Caco-2 (cell line): ENCODE measurements around the gene CDK17. TPM values are rescaled to one million over a fixed set of nuclear protein-coding genes. Genes with fewer than 3 reads are reported as not detected.

Experiments used
- BruUV-seq: library from RNA; stranded (reverse); fragments of 400-500 nt; replicated peaks from 2 replicates; lab custom pipeline; 2021; lab: Mats Ljungman, UMichigan
- CTCF ChIA-PET: fragments of 300-600 bp; sonication (Branson Sonifier 250); formaldehyde crosslinking; loops from one replicate; lab custom pipeline; 2022; ENCODE audit warnings: antibody characterized with exemption; lab: Charles Lee
- POLR2A ChIA-PET: fragments of 300-600 bp; sonication (Branson Sonifier 250); formaldehyde crosslinking; loops from one replicate; lab custom pipeline; 2022; ENCODE audit warnings: antibody characterized with exemption; lab: Charles Lee
- DNase-seq, 2 experiments: peaks; one replicate each; pipeline versions ENCODE4 v3.0.0 to v3.0.0-alpha.2; 2020 to 2022
- H3K27me3 ChIP-seq: replicated peaks from 2 replicates; pipeline ENCODE4 v1.6.0; 2011; ENCODE audit warnings: low read length; ENCODE audit not compliant: control insufficient read depth, insufficient read depth
- H3K36me3 ChIP-seq: 2 replicates; pipeline ENCODE4 v1.5.1; 2011; ENCODE audit warnings: low read length; ENCODE audit not compliant: control insufficient read depth, insufficient read depth
- H3K4me1 ChIP-seq: fragments of 250-450 bp; sonication (Bioruptor Pico); 2 replicates; pipeline ENCODE4 v1.5.1; 2020; ENCODE audit warnings: mild to moderate bottlenecking
- H3K4me3 ChIP-seq: 2 replicates; pipeline ENCODE4 v1.5.1; 2011; ENCODE audit warnings: low read depth, mild to moderate bottlenecking, control low read depth, low read length
- H3K9me3 ChIP-seq: fragments of 250-450 bp; sonication (Bioruptor Pico); 2 replicates; pipeline ENCODE4 v1.5.1; 2020; ENCODE audit warnings: mild to moderate bottlenecking, moderate library complexity
- H3K27ac Mint-ChIP-seq: one replicate; pipeline ENCODE4 v1.8.0; 2022; ENCODE audit warnings: mixed read lengths; ENCODE audit not compliant: unreplicated experiment
- H3K27me3 Mint-ChIP-seq: one replicate; pipeline ENCODE4 v1.8.0; 2022; ENCODE audit warnings: mixed read lengths; ENCODE audit not compliant: insufficient read depth, unreplicated experiment
- H3K36me3 Mint-ChIP-seq: one replicate; pipeline ENCODE4 v1.8.0; 2022; ENCODE audit warnings: mild to moderate bottlenecking, mixed read lengths; ENCODE audit not compliant: insufficient read depth, unreplicated experiment
- H3K4me1 Mint-ChIP-seq: one replicate; pipeline ENCODE4 v1.8.0; 2022; ENCODE audit warnings: low read depth, mixed read lengths; ENCODE audit not compliant: unreplicated experiment
- H3K4me3 Mint-ChIP-seq: one replicate; pipeline ENCODE4 v1.8.0; 2022; ENCODE audit warnings: mild to moderate bottlenecking, moderate library complexity, mixed read lengths; ENCODE audit not compliant: unreplicated experiment
- H3K9me3 Mint-ChIP-seq: one replicate; pipeline ENCODE4 v1.8.0; 2022; ENCODE audit warnings: mixed read lengths; ENCODE audit not compliant: unreplicated experiment
- CTCF ChIP-seq, 2 experiments: fragments of 200-600 bp in 1 of 2; IDR thresholded peaks; 1 replicate in 1 of 2; 2 replicates in 1 of 2; pipeline versions ENCODE4 v1.5.1 to v1.8.0; 2011 to 2022; ENCODE audit warnings: antibody characterized with exemption in 1 of 2, control low read depth in 1 of 2, inconsistent platforms in 1 of 2, low read depth in 1 of 2, low read length in 1 of 2, mild to moderate bottlenecking in 1 of 2, moderate library complexity in 1 of 2; ENCODE audit not compliant: insufficient read depth in 1 of 2, severe bottlenecking in 1 of 2, unreplicated experiment in 1 of 2
- intact Hi-C: fragments of 100-400 bp; cut with micrococcal nuclease; formaldehyde crosslinking; loops from one replicate; pipeline ENCODE4 v1.10.0; 2022; ENCODE audit not compliant: unreplicated experiment
- total RNA-seq: library from RNA; stranded (reverse); gene quantifications from 2 replicates; pipeline ENCODE4 v1.2.3, GENCODE V29; 2022

CDK17 gene
- total RNA-seq, 1 experiment from 2014 or later, result 11.7 TPM

- Histone ChIP-seq H3K4me1 (peaks cover 13% of the 10 kb centered on the region), H3K36me3 (no peaks in the 10 kb centered on the region), H3K9me3 (no peaks in the 10 kb centered on the region), H3K27me3 (no peaks in the 10 kb centered on the region), H3K4me3 (no peak overlapping the region)
- H3K27me3 Mint-ChIP-seq, result no peaks in the 10 kb centered on the region
- DNase-seq, result no peak
- H3K36me3 Mint-ChIP-seq, result no peaks in the 10 kb centered on the region
- POLR2A ChIA-PET, result no interaction called here
- no peak overlapping the region for H3K27ac Mint-ChIP-seq
- no peaks in the 10 kb centered on the region for H3K9me3 Mint-ChIP-seq
- intact Hi-C loops, result no loop called here
- no peak overlapping the region for H3K4me3 Mint-ChIP-seq
- H3K4me1 Mint-ChIP-seq, result no peaks in the 10 kb centered on the region
- BruUV-seq, result no TSS peak
- CTCF ChIA-PET, result no interaction called here
- no peak for TF ChIP-seq CTCF (IDR thresholded peaks at IDR 0.05; ENCODE audit: insufficient read depth in 1 of 2, low read depth in 1 of 2, low read length in 1 of 2, severe bottlenecking in 1 of 2, unreplicated experiment in 1 of 2)
These were observed 43.4 kb downstream of the CDK17 start for GRCh38 chr12:96356831-96357230.

- no peaks in the 10 kb centered on the region for H3K27me3 Mint-ChIP-seq
- no peak overlapping the region for H3K4me3 Mint-ChIP-seq
- no peaks in the 10 kb centered on the region for H3K9me3 ChIP-seq
- TF ChIP-seq CTCF (IDR thresholded peaks at IDR 0.05; ENCODE audit: insufficient read depth in 1 of 2, low read depth in 1 of 2, low read length in 1 of 2, severe bottlenecking in 1 of 2, unreplicated experiment in 1 of 2), result no peak
- H3K36me3 Mint-ChIP-seq, result no peaks in the 10 kb centered on the region
- no peaks in the 10 kb centered on the region for H3K9me3 Mint-ChIP-seq
- no peak overlapping the region for H3K27ac Mint-ChIP-seq
- no TSS peak for BruUV-seq
- H3K27me3 ChIP-seq, result no peaks in the 10 kb centered on the region
- no peak for DNase-seq
- no peaks in the 10 kb centered on the region for H3K36me3 ChIP-seq
- ChIA-PET CTCF (interaction anchor here (0.6 kb wide), 1 partner anchor 9 kb away, joined by 3 read pairs; no protein-coding TSS in a partner anchor), POLR2A (no interaction called here)
- H3K4me1 ChIP-seq, result peaks cover 13% of the 10 kb centered on the region
- H3K4me1 Mint-ChIP-seq, result no peaks in the 10 kb centered on the region
- intact Hi-C loops, result no loop called here
- H3K4me3 ChIP-seq, result no peak overlapping the region
These were observed 45.2 kb downstream of the CDK17 start for GRCh38 chr12:96354844-96355534.

GRCh38 chr12:96354326-96354725 is 45.9 kb downstream of the CDK17 start:
- Histone ChIP-seq H3K9me3 (no peaks in the 10 kb centered on the region), H3K4me3 (no peak overlapping the region), H3K27me3 (no peaks in the 10 kb centered on the region), H3K36me3 (no peaks in the 10 kb centered on the region), H3K4me1 (peaks cover 13% of the 10 kb centered on the region)
- intact Hi-C loops, result no loop called here
- no peak overlapping the region for H3K27ac Mint-ChIP-seq
- no TSS peak for BruUV-seq
- no peak for TF ChIP-seq CTCF (IDR thresholded peaks at IDR 0.05; ENCODE audit: insufficient read depth in 1 of 2, low read depth in 1 of 2, low read length in 1 of 2, severe bottlenecking in 1 of 2, unreplicated experiment in 1 of 2)
- no peaks in the 10 kb centered on the region for H3K27me3 Mint-ChIP-seq
- no peaks in the 10 kb centered on the region for H3K4me1 Mint-ChIP-seq
- ChIA-PET POLR2A (no interaction called here), CTCF (interaction anchor here (0.6 kb wide), 1 partner anchor 8 kb away, joined by 3 read pairs; no protein-coding TSS in a partner anchor)
- H3K9me3 Mint-ChIP-seq, result no peaks in the 10 kb centered on the region
- no peaks in the 10 kb centered on the region for H3K36me3 Mint-ChIP-seq
- no peak overlapping the region for H3K4me3 Mint-ChIP-seq
- no peak for DNase-seq
